HG03571 (cell line): ENCODE results near the gene F13B.
"Not testable (repeated sequence)": the region's sequence is repeated elsewhere in the genome, so short reads cannot be mapped to it uniquely, and the experiment has no call there.

ENCODE experiments used
- ATAC-seq: cut with Tn5 transposase; IDR thresholded peaks from one replicate; pipeline ENCODE4 v1.9.1; 2021; ENCODE audit not compliant: unreplicated experiment

Gene F13B

DNA sequence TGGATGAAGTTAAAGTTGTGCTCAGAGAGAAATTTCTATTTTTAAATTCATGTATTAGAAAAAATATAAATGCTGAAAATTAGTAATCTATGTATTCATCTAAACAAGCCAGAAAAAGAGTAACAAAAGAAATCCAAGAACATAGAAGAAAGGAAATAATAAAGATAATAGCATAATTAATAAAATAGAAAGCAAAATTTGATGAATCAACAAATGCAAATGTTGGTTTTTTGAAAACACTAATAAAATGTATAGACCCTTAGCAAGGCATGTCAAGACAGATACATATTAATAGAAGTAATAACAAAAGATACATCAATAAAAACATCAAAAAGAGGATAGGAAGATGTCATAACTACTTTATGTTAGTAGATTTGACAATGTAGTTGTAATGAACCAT, 18.0 kb downstream of the F13B start:
- no peak for ATAC-seq

DNA sequence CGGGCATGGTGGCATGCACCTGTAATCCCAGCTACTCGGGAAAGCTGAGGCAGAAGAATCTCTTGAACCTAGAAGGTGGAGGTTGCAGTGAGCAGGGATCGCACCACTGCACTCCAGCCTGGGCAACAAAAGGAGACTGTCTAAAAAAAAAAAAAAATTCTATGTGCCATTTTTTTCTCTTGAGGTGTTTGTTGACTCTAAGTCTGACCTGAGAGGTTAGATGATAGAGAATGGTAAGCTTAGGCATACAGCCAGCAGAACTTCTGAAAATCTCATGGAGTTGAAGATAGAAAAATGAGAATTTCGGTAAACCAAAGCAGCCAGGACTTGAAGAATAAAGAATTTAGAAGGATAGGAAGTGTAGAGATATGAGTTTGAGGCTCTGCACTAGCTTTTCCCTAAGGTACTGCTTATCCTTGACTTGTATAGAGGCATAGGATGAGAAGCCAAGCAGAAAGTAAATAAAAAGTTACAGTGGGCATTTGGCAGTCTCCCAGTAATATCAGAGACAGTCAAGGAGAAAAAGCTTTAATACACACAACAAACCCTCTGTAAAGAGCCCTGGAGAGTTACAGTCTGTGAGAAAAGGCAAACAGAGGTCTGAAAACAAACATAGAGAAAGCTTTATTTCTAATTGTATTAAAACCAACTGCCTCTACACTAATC, 24.3 kb downstream of the F13B start:
- no peak for ATAC-seq

DNA sequence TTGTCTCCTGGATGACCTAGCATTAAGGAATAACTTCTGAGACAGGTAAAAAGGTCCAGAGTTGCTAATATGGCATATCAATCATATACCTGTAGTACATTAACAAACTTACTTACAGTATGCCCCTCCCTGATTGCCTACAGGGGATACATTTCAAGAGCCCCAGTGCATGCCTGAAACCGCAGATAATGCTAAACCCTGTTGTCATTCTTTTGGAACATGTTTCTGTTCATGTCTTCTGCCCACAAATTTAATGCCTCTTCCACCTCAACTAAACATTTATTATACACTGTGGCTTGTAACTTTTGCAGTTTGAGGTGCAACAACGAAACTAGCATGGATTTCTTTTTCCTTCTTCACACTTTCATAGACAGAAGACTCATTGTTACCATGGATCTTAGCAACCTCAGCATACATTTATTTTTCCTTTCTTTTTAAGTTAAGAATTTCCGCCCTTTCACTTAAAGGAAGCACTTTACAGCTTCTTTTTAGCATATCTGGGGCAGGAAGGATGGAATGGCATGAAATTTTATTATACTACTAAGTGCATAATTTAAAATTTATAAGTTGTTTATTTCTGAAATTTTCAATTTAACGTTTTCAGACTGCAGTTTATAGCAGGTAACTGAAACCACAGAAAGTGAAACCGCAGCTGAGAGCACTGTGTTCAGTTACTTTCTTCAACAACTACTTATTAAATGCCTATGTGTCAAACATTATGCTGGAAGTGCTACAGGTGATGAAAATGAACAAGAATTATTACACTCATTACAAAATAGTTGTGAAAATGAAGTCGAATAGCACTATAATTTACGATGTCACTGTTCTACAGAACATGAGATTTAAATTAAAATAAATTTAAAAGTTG, 25.3 kb downstream of the F13B start:
- ATAC-seq = peak; percentile 68

DNA sequence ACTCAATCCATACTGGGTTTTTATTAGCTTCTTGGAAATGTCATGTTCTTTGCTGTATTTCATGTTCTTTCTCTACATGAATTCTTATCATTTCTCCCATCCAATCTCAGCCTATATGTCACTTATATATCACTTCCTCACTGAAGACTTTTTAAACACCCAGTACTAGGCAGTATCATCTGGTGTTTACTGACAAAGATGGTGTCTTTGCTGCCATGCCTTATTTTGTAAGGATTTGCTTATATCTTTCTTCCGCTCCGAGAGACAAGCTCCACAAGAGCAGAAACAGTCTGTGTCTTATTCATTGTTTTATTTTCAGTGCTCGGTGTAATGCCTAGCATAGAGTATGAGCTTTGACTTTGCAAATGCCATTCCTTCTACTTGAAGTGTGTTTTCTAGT, 30.2 kb downstream of the F13B start:
- ATAC-seq = no peak

DNA sequence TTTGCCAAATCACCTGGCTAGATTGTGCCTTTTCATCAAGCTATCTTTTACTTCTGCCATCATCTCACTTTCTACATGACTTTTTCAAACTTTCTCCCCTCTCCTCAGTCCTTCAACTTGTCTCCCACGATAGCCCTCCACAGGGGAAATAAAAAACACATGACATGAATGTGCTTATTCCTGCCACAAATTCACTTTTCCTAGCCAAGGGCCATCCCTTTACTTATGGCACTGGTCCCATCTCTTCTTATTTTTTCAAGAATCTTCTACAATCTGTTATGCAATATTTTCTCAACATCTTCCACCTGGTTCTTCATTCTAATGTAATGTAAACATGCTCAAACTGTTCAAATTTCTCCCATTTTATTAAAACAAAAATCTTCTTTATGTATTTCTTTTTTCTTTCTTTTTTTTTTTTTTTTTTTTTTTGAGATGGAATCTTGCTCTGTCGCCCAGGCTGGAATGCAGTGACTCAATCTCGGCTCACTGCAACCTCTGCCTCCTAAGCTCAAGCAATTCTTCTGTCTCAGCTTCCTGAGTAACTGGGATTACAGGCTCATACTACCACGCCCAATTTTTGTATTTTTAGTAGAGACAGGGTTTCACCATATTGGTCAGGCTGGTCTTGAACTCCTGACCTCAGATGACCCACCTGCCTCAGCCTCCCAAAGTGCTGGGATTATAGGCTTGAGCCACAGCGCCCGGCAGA, 32.3 kb downstream of the F13B start:
- ATAC-seq = not testable (repeated sequence)

DNA sequence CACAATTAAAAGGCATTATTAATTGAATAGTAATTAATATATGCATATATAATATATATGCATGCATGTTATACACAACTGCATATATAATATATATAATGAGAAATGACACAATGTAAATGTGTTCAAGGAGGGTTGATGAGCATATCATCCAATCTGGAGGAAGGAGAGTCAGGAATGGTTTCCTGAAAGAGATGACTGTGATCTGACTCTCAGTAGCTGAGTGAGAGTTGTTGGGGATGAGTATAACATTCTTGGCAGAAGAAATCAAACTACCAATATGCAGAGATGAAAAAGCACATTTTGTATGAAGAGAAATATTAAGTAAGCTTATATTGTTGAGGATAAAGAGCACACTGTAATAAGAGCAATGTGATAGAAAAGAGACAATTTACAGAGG, 37.3 kb downstream of the F13B start:
- ATAC-seq = no peak

DNA sequence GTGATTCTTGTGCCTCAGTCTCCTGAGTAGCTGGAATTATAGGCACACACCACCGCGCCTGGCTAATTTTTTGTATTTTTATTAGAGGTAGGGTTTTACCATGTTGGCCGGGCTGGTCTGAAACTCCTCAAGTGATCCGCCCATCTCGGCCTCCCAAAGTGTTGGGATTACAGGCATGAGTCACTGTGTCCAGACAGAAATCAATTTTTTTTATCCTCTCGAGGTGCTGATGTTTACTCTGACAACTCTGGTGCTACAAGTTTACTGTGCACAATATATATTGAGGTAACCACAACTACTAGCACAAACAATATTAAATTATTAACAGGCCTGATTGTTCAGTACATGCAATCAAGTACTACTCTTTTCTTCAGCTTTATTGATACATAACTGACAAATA, 39.7 kb downstream of the F13B start:
- ATAC-seq = no peak

DNA sequence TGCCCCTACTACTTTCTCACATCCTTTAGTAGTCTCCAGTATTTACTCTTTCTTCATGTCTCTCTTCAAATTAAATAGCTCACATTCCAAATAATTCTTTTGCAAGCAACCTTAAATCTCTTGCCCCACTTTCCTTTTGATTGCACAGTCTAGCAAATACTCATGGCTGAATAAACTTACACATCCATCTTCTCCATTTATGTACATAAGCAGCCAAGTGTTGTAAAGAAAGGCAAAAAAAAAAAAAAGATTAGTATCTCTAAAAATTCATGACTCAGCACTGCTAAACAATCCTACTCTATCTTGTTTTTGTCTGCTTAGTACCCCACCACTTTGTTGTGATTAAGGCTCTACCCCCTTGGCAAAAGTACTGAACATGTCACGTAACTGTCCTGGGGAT, 42.6 kb downstream of the F13B start:
- ATAC-seq = no peak

DNA sequence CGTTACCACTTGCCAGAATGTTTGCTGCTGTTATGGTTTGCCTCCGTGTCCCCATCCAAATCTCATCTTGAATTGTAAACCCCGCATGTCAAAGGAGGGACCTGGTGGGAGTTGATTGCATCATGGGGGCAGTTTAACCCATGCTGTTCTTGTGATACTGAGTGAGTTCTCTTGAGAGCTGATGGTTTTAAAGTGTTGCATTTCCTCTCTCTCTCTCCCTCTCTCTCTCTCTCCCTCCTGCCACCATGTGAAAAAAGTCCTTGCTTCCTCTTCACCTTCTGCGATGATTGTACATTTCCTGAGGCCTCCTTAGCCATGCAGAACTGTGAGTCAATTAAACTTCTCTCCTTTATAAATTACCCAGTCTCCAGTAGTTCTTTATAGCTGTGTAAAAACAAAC, 45.3 kb downstream of the F13B start:
- no peak for ATAC-seq

DNA sequence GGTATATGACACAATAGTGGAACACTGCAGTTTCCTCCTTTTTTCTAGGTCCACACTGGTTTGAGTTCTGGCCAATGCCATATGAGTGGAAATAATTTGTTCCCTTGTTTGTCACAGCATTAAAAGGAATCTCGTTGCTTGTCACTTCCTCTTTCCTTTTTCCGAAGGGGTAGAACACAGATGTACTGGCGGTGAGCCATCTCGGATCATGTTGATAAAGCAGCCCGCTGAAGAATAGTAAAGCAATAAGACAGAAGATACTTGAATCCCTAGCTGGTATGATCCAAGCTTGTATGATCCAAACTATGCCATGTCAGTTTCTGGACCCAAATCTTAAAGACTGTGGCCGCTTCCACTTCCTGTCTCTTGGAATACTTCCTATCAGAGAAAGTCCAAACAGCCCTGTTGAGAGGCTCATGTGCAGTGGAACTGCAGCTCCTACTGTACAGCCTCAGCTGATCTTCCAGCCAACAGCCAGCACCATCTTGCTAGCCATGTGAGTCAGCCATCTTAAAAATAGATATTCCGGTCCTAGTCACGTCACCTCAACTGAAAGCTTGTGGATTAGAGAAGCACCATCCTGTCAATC, 49.4 kb downstream of the F13B start:
- no peak for ATAC-seq

DNA sequence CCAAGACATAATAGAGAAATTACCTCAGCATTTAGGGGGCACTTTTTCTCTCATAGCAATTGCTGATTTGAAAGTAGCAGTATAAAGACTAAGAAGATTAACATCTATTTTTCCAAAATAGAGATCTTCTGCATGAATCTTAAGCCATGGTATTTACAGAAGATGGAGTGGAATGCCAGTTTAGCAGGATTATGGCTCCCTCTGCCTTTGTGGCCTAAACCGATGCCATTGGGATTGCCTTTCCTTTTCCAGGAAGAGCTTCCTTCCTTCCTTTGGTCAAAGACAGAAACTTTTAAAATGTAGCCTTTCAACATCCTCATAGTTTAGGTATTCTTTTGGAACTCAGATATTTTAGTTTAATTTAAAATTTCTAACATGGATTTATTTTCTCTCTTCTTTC, 50.3 kb downstream of the F13B start:
- ATAC-seq = no peak

DNA sequence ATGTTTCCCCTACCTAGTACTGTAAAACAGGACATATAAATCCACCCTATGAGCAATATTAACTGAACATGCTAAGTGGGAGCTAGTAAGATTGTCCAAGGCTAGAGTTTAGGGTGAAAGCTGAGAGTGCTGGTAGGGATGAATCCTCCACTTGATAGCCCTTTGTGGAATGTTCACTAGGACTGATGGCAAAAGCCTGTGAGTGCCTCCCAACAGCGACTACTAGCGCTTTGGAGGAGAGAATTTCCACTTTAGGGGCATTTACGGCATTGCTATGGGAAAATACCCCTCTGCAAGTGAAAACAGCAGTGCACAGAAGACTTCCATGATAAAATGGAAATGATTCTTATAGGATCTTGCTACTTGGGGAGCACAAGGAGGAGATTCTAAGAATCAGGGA, 53.8 kb downstream of the F13B start:
- ATAC-seq = no peak

DNA sequence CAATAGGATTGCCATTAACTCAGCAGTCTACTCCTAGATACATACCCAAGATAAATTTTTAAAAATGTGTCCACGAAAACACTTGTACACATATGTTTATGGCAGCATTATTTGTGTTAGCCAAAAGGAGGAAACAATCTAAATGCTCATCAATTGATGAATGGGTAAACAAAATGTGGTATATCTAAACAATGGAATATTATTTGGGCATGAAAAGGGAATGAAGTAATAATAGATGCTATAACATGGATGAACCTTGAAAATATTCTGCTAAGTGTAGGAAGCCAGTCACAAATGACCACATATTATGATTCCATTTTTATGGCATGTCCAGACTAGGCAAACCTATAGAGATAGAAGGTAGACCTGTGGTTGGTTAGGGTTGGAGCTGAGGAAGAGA, 55.4 kb downstream of the F13B start:
- ATAC-seq = no peak

DNA sequence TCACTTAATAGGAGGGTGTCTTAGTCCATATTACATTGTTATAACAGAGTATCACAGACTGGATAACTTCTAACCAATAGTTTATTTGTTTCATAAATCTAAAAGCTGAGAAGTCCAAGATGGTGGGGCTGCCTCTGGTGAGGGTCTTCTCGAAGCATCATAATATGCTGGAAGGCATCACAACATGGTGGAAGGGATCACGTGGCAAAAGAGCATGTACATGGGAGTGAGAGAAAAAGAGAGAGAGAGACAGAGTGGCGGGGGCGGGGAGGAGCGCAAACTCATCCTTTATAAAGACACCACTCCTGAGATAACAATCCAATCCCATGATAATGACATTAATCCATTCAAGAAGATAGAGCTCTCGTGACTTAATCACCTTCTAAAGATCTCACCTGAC, 58.2 kb downstream of the F13B start:
- no peak for ATAC-seq

DNA sequence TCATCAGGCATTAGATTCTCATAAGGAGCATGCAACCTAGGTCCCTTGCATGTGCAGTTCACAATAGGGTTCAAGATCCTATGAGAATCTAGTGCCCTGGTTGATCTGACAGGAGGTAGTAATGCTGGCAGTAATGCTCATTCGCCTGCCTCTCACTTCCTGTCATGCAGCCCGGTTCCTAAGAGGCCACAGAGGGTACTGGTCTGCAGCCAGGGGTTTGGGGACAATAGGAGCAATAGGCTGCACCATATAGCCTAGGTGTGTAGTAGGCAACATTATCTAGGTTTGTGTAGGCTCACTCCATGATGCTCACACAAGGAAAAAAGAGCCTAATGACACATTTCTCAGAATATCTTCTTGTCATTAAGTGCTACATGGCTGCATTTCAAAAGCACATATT, 63.9 kb downstream of the F13B start:
- no peak for ATAC-seq

DNA sequence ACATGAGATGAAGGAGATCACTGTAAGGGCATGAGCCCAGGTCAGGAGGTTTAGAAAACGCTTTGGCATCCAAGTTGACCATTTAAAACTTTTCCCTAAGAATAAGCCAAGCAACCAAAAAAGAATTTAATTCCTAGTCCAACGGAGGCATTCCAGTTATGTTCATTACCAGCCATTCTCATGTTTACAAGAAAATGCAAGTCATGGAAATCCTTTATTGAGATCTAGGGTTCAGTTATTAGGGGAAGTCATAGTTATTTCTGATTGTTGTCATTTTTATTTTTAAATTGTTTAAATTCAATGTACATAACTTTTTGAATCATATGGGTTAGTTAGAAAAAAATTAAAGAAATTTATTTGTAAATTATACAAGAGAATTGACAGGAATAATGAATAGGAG, 65.2 kb downstream of the F13B start:
- ATAC-seq = no peak

DNA sequence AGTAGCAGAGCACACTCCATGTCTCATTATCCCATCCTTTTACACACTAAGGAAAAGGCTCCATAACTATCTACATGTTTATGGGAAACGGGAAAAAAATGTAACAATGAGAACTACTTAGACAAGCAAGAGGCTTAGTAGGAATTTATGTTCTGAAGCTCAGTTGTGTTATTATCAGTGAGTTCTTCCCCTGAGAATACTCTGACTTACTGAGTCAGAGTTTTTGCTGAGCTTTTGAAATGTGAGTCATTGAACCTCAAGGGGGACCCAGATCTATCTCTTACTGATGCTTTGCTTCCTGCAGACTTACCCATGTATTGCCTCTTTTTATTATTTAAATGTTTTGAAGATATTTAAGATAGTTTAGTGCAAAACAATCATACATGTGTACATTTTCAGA, 69.6 kb downstream of the F13B start:
- no peak for ATAC-seq

DNA sequence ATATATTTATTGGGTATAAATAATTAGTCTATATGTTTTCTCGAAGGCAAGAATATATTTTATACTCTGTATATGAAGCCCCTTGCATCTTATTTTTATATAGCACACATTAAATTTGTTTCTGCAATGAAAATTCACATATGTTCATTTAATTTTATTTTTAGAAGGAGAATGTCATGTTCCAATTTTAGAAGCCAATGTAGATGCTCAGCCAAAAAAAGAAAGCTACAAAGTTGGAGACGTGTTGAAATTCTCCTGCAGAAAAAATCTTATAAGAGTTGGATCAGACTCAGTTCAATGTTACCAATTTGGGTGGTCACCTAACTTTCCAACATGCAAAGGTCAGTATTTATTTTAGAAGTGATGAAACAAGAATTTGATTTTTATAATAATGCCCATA, 73.1 kb downstream of the F13B start:
- ATAC-seq = no peak

DNA sequence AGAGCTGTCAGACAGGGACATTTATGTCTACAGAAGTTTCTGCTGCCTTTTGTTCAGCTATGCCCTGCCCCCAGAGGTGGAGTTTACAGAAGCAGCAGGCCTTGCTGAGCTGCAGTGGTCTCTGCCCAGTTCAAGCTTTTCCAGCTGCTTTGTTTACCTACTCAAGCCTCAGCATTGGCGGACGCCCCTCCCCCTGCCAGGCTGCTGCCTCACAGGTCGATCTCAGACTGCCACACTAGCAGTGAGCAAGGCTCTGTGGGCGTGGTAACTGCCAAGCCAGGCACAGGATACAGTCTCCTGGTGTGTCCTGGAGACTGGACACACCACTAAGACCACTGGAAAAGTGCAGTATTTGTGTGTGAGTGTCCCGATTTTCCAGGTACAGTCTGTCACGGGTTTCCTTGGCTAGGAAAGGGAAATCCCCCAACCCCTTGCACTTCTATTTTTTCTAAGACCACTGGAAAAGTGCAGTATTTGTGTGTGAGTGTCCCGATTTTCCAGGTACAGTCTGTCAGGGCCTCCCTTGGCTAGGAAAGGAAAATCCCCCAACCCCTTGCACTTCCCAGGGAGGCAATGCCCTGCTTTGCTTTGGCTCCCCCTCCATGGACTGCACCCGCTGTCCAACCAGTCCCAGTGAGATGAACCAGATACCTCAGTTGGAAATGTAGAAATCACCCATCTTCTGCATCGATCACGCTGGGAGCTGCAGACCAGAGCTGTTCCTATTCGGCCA, 75.0 kb downstream of the F13B start:
- not testable (repeated sequence) for ATAC-seq
